Heart left ventricle (tissue), 16 donors: ENCODE results near the gene EPB41L4B. TPM values are rescaled to one million over a fixed set of nuclear protein-coding genes. Genes with fewer than 3 reads are reported as not detected.

Source experiments
- ATAC-seq, 4 donors: fragments of 200-7000 bp; cut with Tn5 transposase; one replicate each; pipeline ENCODE4 v1.9.1; 2020 to 2022; ENCODE audit warnings: moderate library complexity in 4 of 4, mild to moderate bottlenecking in 3 of 4, moderate number of reproducible peaks in 1 of 4
- DNase-seq, 5 donors: peaks; one replicate each; pipeline ENCODE4 v3.0.0-alpha.2; 2020
- H3K27ac ChIP-seq, 12 donors: fragments of 200-600 bp; sonication (generic) in 4 of 12; one replicate each; pipeline versions ENCODE4 v1.5.0 to v1.8.0; 2016 to 2022; ENCODE audit warnings: mild to moderate bottlenecking in 2 of 12
- H3K27me3 ChIP-seq, 9 donors: fragments of 200-600 bp; sonication (generic) in 2 of 9; one replicate each; pipeline versions ENCODE4 v1.5.1 to v1.8.0; 2016 to 2022; ENCODE audit warnings: mild to moderate bottlenecking in 3 of 9
- H3K36me3 ChIP-seq, 9 donors: fragments of 200-600 bp; sonication (generic) in 2 of 9; one replicate each; pipeline versions ENCODE4 v1.5.0 to v1.8.0; 2018 to 2022; ENCODE audit warnings: mild to moderate bottlenecking in 2 of 9
- H3K4me1 ChIP-seq, 12 donors: fragments of 200-600 bp; sonication (generic) in 4 of 12; one replicate each; pipeline versions ENCODE4 v1.5.0 to v1.8.0; 2016 to 2022; ENCODE audit warnings: mild to moderate bottlenecking in 3 of 12
- H3K4me3 ChIP-seq, 12 donors: fragments of 200-600 bp; sonication (generic) in 4 of 12; one replicate each; pipeline versions ENCODE4 v1.5.0 to v1.8.0; 2017 to 2022; ENCODE audit warnings: mild to moderate bottlenecking in 9 of 12, moderate library complexity in 4 of 12
- H3K9me3 ChIP-seq, 12 donors: fragments of 200-600 bp; sonication (generic) in 4 of 12; one replicate each; pipeline versions ENCODE4 v1.5.0 to v1.8.0; 2016 to 2022; ENCODE audit warnings: mild to moderate bottlenecking in 1 of 12
- CTCF ChIP-seq, 12 donors: fragments of 200-600 bp; sonication (generic) in 4 of 12; IDR thresholded peaks; one replicate each; pipeline versions ENCODE4 v1.5.0 to v1.8.0; 2018 to 2022; ENCODE audit warnings: antibody characterized with exemption in 12 of 12, mild to moderate bottlenecking in 5 of 12
- POLR2A ChIP-seq, 2 donors: fragments of 450-650 bp; IDR thresholded peaks; one replicate each; pipeline ENCODE4 v1.6.1; 2017; ENCODE audit warnings: antibody characterized with exemption in 2 of 2, mild to moderate bottlenecking in 2 of 2, moderate library complexity in 2 of 2
- WGBS, 4 donors: extraction: QIAGEN DNeasy Blood & Tissue Kit in 2 of 4; methylation state at CpG; one replicate each; pipeline versions ENCODE4 v1.1.5 to v1.1.7; 2013 to 2018; 5-methylcytosine and 5-hydroxymethylcytosine counted together
- intact Hi-C, 10 donors: fragments of 100-400 bp; cut with DNase I; formaldehyde crosslinking; loops; one replicate each; pipeline versions ENCODE4 v1.11.1 to v1.14.2; 2022
- polyA plus RNA-seq, 2 donors: library from polyadenylated mRNA; stranded (reverse); fragments of 200-250 nt; gene quantifications; one replicate each; pipeline ENCODE4 v1.2.3, GENCODE V29; 2013
- total RNA-seq, 9 donors: library from RNA; depleted of rRNA in 2 of 9; stranded (reverse); fragments of >200 nt in 2 of 9; fragmentation: NEBNext Ultra II Directional in 3 of 9; extraction: Animal tissue kit (Norgen Biotek cat#: 25700) in 3 of 9; gene quantifications; one replicate each; pipeline versions ENCODE4 v1.1.0 to v1.2.4, GENCODE V29; 2016 to 2023
- donor health status: ischemic (EF 13 %, LVEDD 7.1; RV severe dilation, severe dysfunction).
- donor health status: healthy with polysubstance abuse.
- donor health status: DM: no; HTN: yes; CAD: no.
- donor health status: DM: no; HTN: no; CAD: no.
- donor health status: ischemic (EF 25% LVEDD 6.9; RV normal size, moderate dysfunction).
- donor health status: ischemic (EF 25% LVEDD 5.7; RV mildly dilated, moderate dysfunction).
- donor health status: healthy.
- donor health status: DM: yes; HTN: yes; CAD: no.
- donor health status: ischemic (EF 35%, LVEDD 5.7; RV mildly dilated, moderate dysfunction).
- donor health status: nonischemic (EF 11% LVEDD 7.7; RV severe dilation, severe dysfunction).
- donor health status: DM: yes; HTN: yes; CAD: no.
- donor health status: PGD.
- donor health status: ischemic (EF 29% LVEDD 5.4; RV normal size, mild dysfunction).
- donor health status: nonischemic (EF 23%, LVEDD 6.1; RV moderate dilation, normal function).

The EPB41L4B gene
- total and polyA plus RNA-seq, 11 donors = 0.71 to 16.5 (median 8.9) TPM

- Histone ChIP-seq H3K27ac (no peak overlapping the region), H3K36me3 (no peaks in the 10 kb centered on the region), H3K4me3 (no peak overlapping the region), H3K9me3 (no peaks in the 10 kb centered on the region), H3K4me1 (no peaks in the 10 kb centered on the region), H3K27me3 (no peaks in the 10 kb centered on the region)
- intact Hi-C loops = no loop called here
- WGBS, 4 donors = 58 to 72% (median 65%) methylated on average over 4 of the region's 4 CpGs
- DNase-seq (no peak), ATAC-seq (no peak)
- no peak for TF ChIP-seq POLR2A (IDR thresholded peaks at IDR 0.05)
- TF ChIP-seq CTCF (IDR thresholded peaks at IDR 0.05) = no peak
Observed at GRCh38 chr9:109295221-109296130, 25.4 kb downstream of the EPB41L4B start.

- intact Hi-C loops = no loop called here
- no peak for DNase-seq
- peaks cover 0 to 14% (median 0%) of the 10 kb centered on the region in 12 donors for H3K4me1 ChIP-seq
- H3K36me3 ChIP-seq = no peaks in the 10 kb centered on the region
- ATAC-seq = no peak
- no peaks in the 10 kb centered on the region for H3K27me3 ChIP-seq
- TF ChIP-seq POLR2A (IDR thresholded peaks at IDR 0.05) (no peak), CTCF (IDR thresholded peaks at IDR 0.05) (no peak)
- no peaks in the 10 kb centered on the region for H3K9me3 ChIP-seq
- no peak overlapping the region for H3K4me3 ChIP-seq
- H3K27ac ChIP-seq = no peak overlapping the region
Observed at GRCh38 chr9:109290385-109290784, 30.5 kb downstream of the EPB41L4B start.

- Histone ChIP-seq H3K27me3 (no peaks in the 10 kb centered on the region), H3K4me1 (peaks cover 0 to 14% (median 0%) of the 10 kb centered on the region in 12 donors), H3K27ac (no peak overlapping the region), H3K36me3 (no peaks in the 10 kb centered on the region), H3K4me3 (no peak overlapping the region), H3K9me3 (no peaks in the 10 kb centered on the region)
- ATAC-seq (no peak), DNase-seq (no peak)
- intact Hi-C loops = no loop called here
- TF ChIP-seq POLR2A (IDR thresholded peaks at IDR 0.05) (no peak), CTCF (IDR thresholded peaks at IDR 0.05) (no peak)
- WGBS, 4 donors = 91 to 92% (median 92%) methylated on average over 8 of the region's 8 CpGs
Observed at GRCh38 chr9:109289931-109290330, 30.9 kb downstream of the EPB41L4B start.

- TF ChIP-seq CTCF (IDR thresholded peaks at IDR 0.05) (no peak), POLR2A (IDR thresholded peaks at IDR 0.05) (no peak)
- Histone ChIP-seq H3K4me1 (peaks cover 0 to 14% (median 0%) of the 10 kb centered on the region in 12 donors), H3K4me3 (no peak overlapping the region), H3K27me3 (no peaks in the 10 kb centered on the region), H3K27ac (no peak overlapping the region), H3K9me3 (no peaks in the 10 kb centered on the region), H3K36me3 (no peaks in the 10 kb centered on the region)
- ATAC-seq (no peak), DNase-seq (no peak)
- WGBS, 4 donors = 53 to 74% (median 65%) methylated on average over 5 of the region's 5 CpGs
- intact Hi-C loops = no loop called here
Observed at GRCh38 chr9:109289186-109289585, 31.7 kb downstream of the EPB41L4B start.
